GM21515 (cell line): Measurements from ENCODE around the gene SPATA33.
"Not testable (repeated sequence)": the region's sequence is repeated elsewhere in the genome, so short reads cannot be mapped to it uniquely, and the experiment has no call there.

ENCODE experiments used
- ATAC-seq: cut with Tn5 transposase; IDR thresholded peaks from one replicate; pipeline ENCODE4 v1.9.1; 2021; ENCODE audit not compliant: unreplicated experiment

The SPATA33 gene

GRCh38 chr16:89658221-89658879, 714 bp downstream of the SPATA33 start:
- peak; percentile 14 for ATAC-seq

DNA sequence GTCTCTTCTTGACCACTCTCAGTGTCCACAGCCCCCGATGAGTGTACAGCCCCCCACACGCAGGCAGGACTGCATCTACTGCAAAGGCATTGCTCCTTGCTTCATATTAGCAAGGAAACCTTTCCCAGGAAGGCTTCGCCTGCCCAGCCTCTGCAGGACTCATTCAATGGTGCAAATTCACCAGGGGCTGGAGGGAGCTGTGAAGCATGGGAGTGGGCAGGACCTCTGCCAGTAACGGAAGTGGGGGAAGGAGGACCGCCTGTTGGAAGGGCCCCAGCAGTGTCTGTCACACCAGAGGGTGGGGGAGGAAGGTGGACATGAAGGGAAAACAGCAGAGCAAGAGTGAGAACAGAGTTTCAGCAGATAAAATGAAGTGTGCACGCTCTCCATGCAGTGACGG, 2.5 kb downstream of the SPATA33 start:
- ATAC-seq = no peak

DNA sequence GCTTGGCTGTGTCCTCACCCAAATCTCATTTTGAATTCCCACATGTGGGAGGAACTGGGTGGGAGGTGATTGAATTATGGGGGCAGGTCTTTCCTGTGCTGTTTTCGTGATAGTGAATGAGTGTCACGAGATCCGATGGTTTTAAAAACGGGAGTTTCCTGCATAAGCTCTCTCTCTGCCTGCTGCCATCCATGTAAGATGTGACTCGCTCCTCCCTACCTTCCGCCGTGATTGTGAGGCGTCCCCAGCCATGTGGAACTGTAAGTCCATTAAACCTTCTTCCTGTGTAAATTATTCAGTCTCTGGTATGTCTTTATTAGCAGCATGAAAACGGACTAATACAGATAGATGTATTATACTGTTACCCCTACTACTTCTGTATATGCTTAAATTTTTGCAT, 3.6 kb downstream of the SPATA33 start:
- no peak for ATAC-seq

GRCh38 chr16:89664238-89664637, 6.6 kb downstream of the SPATA33 start:
- ATAC-seq = not testable (repeated sequence)

DNA sequence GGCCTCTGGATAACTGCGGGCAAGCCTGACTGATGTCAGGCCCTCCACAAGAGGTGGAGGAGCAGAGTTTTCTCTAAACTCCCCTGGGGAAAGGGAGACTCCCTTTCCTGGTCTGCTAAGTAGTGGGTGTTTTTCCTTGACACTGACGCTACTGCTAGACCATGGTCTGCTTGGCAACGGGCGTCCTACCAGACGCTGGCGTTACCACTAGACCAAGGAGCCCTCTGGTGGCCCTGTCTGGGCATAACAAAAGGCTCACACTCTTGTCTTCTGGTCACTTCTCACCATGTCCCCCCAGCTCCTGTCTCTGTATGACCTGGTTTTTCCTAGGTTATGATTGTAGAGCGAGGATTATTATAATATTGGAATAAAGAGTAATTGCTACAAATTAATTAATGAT, 9.4 kb downstream of the SPATA33 start:
- not testable (repeated sequence) for ATAC-seq

DNA sequence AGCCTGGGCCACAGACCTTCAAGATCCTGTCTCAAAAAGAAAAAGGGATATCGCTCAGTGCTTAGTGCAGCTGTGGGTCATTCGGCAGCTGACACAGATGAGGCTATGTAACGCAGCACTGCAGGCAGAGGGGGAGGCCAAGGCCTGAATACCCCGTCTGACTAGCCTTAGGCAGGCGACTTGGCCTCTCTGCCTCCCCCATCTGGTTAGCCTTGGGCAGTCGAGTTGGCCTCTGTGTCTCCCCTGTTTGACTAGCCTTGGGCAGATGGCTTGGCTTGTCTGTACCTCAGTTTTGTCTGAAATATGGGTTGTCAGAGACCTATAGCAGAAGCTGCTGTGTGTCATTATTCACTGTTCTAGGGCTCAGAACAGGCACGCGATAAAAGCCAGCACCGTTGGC, 10.0 kb downstream of the SPATA33 start:
- ATAC-seq = no peak

- no peak for ATAC-seq
Observed at GRCh38 chr16:89668790-89669158, 11.1 kb downstream of the SPATA33 start.

GRCh38 chr16:89669755-89670154, 12.1 kb downstream of the SPATA33 start:
- ATAC-seq = no peak

- ATAC-seq = no peak
Observed at GRCh38 chr16:89670496-89671431, 13.1 kb downstream of the SPATA33 start.

- not testable (repeated sequence) for ATAC-seq
Observed at GRCh38 chr16:89671565-89671964, 13.9 kb downstream of the SPATA33 start.

DNA sequence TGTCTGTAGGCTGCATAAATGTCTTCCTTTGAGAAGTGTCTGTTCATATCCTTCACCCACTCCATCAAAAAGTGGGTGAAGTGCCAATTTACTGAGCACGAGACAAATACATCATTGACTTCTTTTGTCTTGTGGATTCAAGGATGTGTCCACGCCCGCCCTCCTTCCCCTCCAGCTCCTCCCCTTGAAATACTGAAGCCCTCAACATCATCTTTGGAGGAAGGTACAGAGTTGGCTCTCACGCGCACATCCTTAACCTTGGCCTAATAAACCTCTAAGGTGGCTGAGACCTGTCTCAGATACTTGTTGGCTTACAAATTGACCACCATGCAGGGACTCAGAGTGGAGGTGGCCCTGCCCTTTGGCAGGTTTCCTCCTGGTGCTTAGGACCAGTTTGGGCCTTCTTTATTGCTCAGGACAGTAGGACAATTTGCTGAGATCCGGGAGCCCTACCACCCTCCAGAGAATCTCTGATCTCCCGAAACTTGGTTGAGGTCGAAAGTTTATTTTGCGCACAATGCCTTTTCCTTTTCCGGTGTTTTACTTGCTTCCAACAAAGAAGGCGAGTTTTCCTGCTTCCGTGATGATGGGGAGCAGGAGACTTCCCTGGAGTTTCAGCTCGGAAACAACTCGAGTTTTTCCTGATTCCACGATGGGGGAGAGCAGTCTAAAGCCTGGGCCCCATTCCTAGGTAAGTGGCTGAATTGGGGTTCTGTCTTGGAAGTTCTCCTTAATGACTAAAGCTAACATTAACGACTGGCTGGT, 14.7 kb downstream of the SPATA33 start:
- ATAC-seq = no peak

GRCh38 chr16:89678258-89678657, 20.6 kb downstream of the SPATA33 start:
- ATAC-seq = no peak

- ATAC-seq = no peak
Observed at GRCh38 chr16:89685916-89686315, 28.3 kb downstream of the SPATA33 start.

GRCh38 chr16:89686520-89687091, 29.0 kb downstream of the SPATA33 start, which contains the start of gene CDK10:
CDK10 (plus strand) TSS chr16:89686689; CDS start chr16:89686711, 22 bp downstream.
- peak; percentile 71 for ATAC-seq

- peak; percentile 30 for ATAC-seq
Observed at GRCh38 chr16:89687092-89687940, 29.7 kb downstream of the SPATA33 start.

- ATAC-seq = no peak
Observed at GRCh38 chr16:89688395-89688794, 30.8 kb downstream of the SPATA33 start.

DNA sequence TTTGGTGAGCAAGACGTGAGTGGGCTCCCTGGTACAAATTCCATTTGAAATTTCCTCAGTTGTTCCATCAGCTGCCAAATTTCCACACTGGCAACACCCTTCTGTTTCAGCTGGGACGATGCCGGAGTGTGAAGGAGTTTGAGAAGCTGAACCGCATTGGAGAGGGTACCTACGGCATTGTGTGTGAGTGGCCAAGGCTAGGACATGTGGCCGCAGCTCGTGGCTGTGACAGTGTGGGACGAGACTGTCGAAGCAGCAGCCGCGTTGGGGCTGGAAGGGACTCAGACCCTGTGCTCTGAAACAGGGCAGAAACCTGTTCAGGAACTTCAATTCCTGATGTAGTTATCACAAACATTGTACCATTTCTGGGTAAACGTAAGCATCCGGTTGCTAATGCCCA, 31.5 kb downstream of the SPATA33 start:
- ATAC-seq = no peak

GRCh38 chr16:89689621-89690020, 32.0 kb downstream of the SPATA33 start:
- not testable (repeated sequence) for ATAC-seq

- ATAC-seq = no peak
Observed at GRCh38 chr16:89690392-89690901, 32.8 kb downstream of the SPATA33 start.
